OCI-LY7 (cell line): Measurements from ENCODE around the gene RGS7BP.

Experiments
- EZH2phosphoT487 ChIP-seq: fragments of 200-600 bp; sonication (generic); IDR thresholded peaks from 2 replicates; pipeline ENCODE4 v1.6.1; 2018; ENCODE audit warnings: low read depth, borderline replicate concordance, mild to moderate bottlenecking, mixed run types, antibody characterized with exemption, low read length, moderate library complexity, mixed read lengths
- TF ChIP-seq, protein P1 (sequence below): fragments of 200-600 bp; sonication (generic); conservative IDR thresholded peaks from 2 replicates; pipeline ENCODE4 v1.5.1; 2014; ENCODE audit warnings: mild to moderate bottlenecking, antibody characterized with exemption, low read length, moderate library complexity, mixed read lengths

GRCh38 chr5:64587370-64587769, 81.6 kb downstream of the RGS7BP start:
- TF ChIP-seq, protein P1, sequence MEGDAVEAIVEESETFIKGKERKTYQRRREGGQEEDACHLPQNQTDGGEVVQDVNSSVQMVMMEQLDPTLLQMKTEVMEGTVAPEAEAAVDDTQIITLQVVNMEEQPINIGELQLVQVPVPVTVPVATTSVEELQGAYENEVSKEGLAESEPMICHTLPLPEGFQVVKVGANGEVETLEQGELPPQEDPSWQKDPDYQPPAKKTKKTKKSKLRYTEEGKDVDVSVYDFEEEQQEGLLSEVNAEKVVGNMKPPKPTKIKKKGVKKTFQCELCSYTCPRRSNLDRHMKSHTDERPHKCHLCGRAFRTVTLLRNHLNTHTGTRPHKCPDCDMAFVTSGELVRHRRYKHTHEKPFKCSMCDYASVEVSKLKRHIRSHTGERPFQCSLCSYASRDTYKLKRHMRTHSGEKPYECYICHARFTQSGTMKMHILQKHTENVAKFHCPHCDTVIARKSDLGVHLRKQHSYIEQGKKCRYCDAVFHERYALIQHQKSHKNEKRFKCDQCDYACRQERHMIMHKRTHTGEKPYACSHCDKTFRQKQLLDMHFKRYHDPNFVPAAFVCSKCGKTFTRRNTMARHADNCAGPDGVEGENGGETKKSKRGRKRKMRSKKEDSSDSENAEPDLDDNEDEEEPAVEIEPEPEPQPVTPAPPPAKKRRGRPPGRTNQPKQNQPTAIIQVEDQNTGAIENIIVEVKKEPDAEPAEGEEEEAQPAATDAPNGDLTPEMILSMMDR: no peak
- TF ChIP-seq EZH2phosphoT487: no peak
